ENCODE measurements around the gene KAZN.

DNA sequence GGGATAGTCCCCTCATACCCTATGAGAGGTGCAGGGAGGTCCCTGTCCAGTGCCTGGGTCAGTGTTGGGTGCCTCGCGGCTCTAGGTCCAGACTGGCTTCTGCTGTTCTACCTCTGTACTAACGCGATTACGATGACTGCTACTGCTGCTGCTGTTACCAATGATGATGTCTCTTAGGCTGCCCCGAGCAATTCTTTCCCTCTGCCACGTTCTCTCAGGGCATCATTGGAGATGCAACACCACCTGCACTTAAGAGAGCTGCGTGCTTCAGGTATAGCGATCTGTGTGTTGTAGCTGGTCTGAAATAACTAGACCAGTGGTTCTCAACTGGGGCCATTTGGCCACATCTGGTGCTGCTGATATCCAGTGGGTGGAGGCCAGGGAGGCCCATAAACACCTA is 36.9 kb downstream of the KAZN start:
- no peak for TF ChIP-seq POLR2A (IDR thresholded peaks at IDR 0.05)
- TF ChIP-seq, protein P1, sequence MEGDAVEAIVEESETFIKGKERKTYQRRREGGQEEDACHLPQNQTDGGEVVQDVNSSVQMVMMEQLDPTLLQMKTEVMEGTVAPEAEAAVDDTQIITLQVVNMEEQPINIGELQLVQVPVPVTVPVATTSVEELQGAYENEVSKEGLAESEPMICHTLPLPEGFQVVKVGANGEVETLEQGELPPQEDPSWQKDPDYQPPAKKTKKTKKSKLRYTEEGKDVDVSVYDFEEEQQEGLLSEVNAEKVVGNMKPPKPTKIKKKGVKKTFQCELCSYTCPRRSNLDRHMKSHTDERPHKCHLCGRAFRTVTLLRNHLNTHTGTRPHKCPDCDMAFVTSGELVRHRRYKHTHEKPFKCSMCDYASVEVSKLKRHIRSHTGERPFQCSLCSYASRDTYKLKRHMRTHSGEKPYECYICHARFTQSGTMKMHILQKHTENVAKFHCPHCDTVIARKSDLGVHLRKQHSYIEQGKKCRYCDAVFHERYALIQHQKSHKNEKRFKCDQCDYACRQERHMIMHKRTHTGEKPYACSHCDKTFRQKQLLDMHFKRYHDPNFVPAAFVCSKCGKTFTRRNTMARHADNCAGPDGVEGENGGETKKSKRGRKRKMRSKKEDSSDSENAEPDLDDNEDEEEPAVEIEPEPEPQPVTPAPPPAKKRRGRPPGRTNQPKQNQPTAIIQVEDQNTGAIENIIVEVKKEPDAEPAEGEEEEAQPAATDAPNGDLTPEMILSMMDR (IDR thresholded peaks at IDR 0.05) = no peak
- TF ChIP-seq EP300 (IDR thresholded peaks at IDR 0.05) = no peak
